ENCODE measurements around the gene TMED8. TPM values are rescaled to one million over a fixed set of nuclear protein-coding genes. Genes with fewer than 3 reads are reported as not detected.

Gene TMED8
- total RNA-seq, 2 donors from 2014 or later: 15.2 to 32.9 TPM

GRCh38 chr14:77290705-77291104 lies 86.2 kb downstream of the TMED8 start:
- ATAC-seq (no peak), DNase-seq (ENCODE audit: low spot score in 2 of 2) (no peak)
- Mint-ChIP-seq H3K9me3 (no peaks in the 10 kb centered on the region), H3K36me3 (peaks cover 0 to 6% of the 10 kb centered on the region in 2 donors), H3K27ac (no peak overlapping the region)

DNA sequence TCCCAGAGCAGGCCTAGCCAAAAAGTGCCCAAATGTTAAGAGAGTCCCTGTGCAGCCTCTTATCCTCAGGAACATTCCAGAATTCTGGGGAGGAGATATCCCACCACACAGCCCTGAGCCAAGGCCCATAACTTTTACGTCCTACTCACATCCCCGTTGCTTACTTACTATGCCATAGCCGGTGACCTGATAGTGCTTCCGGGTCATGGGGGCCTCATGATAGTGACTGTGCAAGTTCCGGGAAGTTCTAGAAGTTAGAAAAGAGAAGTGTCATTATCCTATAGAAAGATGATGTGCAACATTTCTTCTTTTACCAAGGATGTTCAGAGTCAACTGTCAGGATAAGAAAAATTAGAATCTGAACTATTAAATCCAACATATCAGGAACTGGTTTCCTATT lies 90.3 kb downstream of the TMED8 start:
- H3K36me3 Mint-ChIP-seq: peaks cover 6 to 10% of the 10 kb centered on the region in 2 donors
- no peak for DNase-seq (ENCODE audit: low spot score in 2 of 2)
- H3K27ac Mint-ChIP-seq: no peak overlapping the region
- no peak for ATAC-seq
- no peaks in the 10 kb centered on the region for H3K9me3 Mint-ChIP-seq

Other genes starting within 250 kb of the TMED8 start
- gene ZDHHC22, start 235.3 kb downstream of the TMED8 start, total RNA-seq: not detected
- 1 to 10 TPM in 1 of 2 donors, under 1 TPM in 1; 0.32 to 1.1 TPM for gene TMEM63C, start 195.3 kb downstream of the TMED8 start, total RNA-seq
- gene NGB, start 105.9 kb downstream of the TMED8 start, total RNA-seq: not detected
- 10 to 100 TPM; 15.5 to 18.0 TPM for gene POMT2, start 56.2 kb downstream of the TMED8 start, total RNA-seq
- 10 to 100 TPM; 13.9 to 22.2 TPM for gene GSTZ1, start 56.1 kb downstream of the TMED8 start, total RNA-seq
- gene SAMD15, start 285 bp upstream of the TMED8 start, total RNA-seq: under 1 TPM; 0.20 to 0.27 TPM
- gene NOXRED1, start 46.4 kb upstream of the TMED8 start, total RNA-seq: under 1 TPM; 0.47 to 0.87 TPM
- gene VIPAS39, start 80.5 kb upstream of the TMED8 start, total RNA-seq: 10 to 100 TPM; 14.7 to 21.5 TPM
- 100 to 1,000 TPM; 192 to 295 TPM for gene AHSA1, start 81.0 kb upstream of the TMED8 start, total RNA-seq
- 1 to 10 TPM in 1 of 2 donors, not detected in 1; 1.0 TPM for gene ISM2, start 121.7 kb upstream of the TMED8 start, total RNA-seq
- gene SPTLC2, start 239.5 kb upstream of the TMED8 start, total RNA-seq: 10 to 100 TPM; 18.8 to 25.8 TPM